GM18507 (cell line): ENCODE results near the gene DUSP9.
A peak's percentile ranks its signal among the peaks of the same experiment; 100 is the strongest.

Experiments used
- DNase-seq: peaks from one replicate; pipeline ENCODE4 v3.0.0; 2011; ENCODE audit warnings: low read depth; ENCODE audit not compliant: insufficient read length; ENCODE audit errors: extremely low spot score
- FAIRE-seq: peaks from 2 replicates; lab custom pipeline; 2011; peaks lifted over from hg19 to GRCh38; lab: Jason Lieb, UNC

Gene DUSP9

GRCh38 chrX:153645151-153645550 is 1.9 kb upstream of the DUSP9 start:
- no peak for FAIRE-seq
- no peak for DNase-seq

- DNase-seq, result no peak
- FAIRE-seq, result no peak
These were observed 998 bp upstream of the DUSP9 start for GRCh38 chrX:153645921-153646488.

- DNase-seq (no peak), FAIRE-seq (no peak)
These were observed 706 bp downstream of the DUSP9 start for GRCh38 chrX:153647461-153648357.

GRCh38 chrX:153648358-153649177 is 1.6 kb downstream of the DUSP9 start:
- no peak for FAIRE-seq
- no peak for DNase-seq

- peak; percentile 66 for FAIRE-seq
These were observed 2.3 kb downstream of the DUSP9 start for GRCh38 chrX:153649178-153649914.

GRCh38 chrX:153649915-153650782 is 3.1 kb downstream of the DUSP9 start:
- no peak for DNase-seq
- FAIRE-seq, result no peak

More at GRCh38 chrX:153649178-153649914, 2.3 kb downstream of the DUSP9 start:
- peak; percentile 26 for DNase-seq

- no peak for FAIRE-seq
- DNase-seq, result no peak
These were observed 4.0 kb downstream of the DUSP9 start for GRCh38 chrX:153650959-153651358.

- DNase-seq, result no peak
- peak; percentile 77 for FAIRE-seq
These were observed 4.6 kb downstream of the DUSP9 start for GRCh38 chrX:153651540-153652079.

GRCh38 chrX:153653556-153653955 is 6.6 kb downstream of the DUSP9 start:
- DNase-seq (no peak), FAIRE-seq (no peak)

GRCh38 chrX:153657161-153657560 is 10.2 kb downstream of the DUSP9 start:
- DNase-seq, result no peak
- FAIRE-seq, result no peak

- FAIRE-seq, result no peak
These were observed 12.3 kb downstream of the DUSP9 start for GRCh38 chrX:153659268-153659667.

GRCh38 chrX:153662266-153662665 is 15.3 kb downstream of the DUSP9 start:
- no peak for FAIRE-seq

More at GRCh38 chrX:153659268-153659667, 12.3 kb downstream of the DUSP9 start:
- no peak for DNase-seq

GRCh38 chrX:153665726-153666306 is 18.8 kb downstream of the DUSP9 start:
- no peak for FAIRE-seq
- no peak for DNase-seq

More at GRCh38 chrX:153662266-153662665, 15.3 kb downstream of the DUSP9 start:
- DNase-seq, result no peak

GRCh38 chrX:153667281-153667955 is 20.4 kb downstream of the DUSP9 start:
- DNase-seq (no peak), FAIRE-seq (no peak)

- FAIRE-seq, result peak; percentile 74
- DNase-seq, result peak; percentile 55
These were observed 21.0 kb downstream of the DUSP9 start for GRCh38 chrX:153667956-153668396.

GRCh38 chrX:153668423-153669173 is 21.6 kb downstream of the DUSP9 start:
- no peak for DNase-seq
- no peak for FAIRE-seq
